Ureter (tissue), 1 donor: Measurements from ENCODE around the gene HENMT1. TPM values are rescaled to one million over a fixed set of nuclear protein-coding genes. Genes with fewer than 3 reads are reported as not detected.

ENCODE experiments used
- DNase-seq: peaks from one replicate; pipeline ENCODE4 v3.0.0-alpha.2; 2020; ENCODE audit warnings: low spot score
- total RNA-seq: library from RNA; stranded (reverse); gene quantifications from one replicate; pipeline ENCODE4 v1.2.4, GENCODE V29; 2023
- donor health status: DM: yes; HTN: yes; CAD: no.

The HENMT1 gene
- total RNA-seq, 1 donor from 2014 or later = 8.8 TPM

DNA sequence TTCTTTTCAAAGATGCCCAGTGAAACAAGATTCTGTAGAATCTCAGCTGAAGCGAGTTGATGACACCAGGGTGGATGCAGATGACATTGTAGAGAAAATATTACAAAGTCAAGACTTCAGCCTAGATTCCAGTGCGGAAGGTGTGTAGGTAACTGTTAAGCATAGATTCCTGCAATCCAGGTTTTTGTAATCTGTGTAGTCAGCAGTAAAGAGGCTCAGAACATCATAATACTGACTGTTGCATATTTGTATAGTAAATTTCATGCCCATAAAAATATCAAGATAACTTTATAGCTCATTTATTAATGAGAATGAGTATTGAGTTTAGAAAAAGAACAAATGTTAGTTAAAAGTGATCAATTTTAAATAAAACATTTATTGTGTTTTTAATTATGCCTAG, 32.2 kb downstream of the HENMT1 start:
- no peak for DNase-seq

DNA sequence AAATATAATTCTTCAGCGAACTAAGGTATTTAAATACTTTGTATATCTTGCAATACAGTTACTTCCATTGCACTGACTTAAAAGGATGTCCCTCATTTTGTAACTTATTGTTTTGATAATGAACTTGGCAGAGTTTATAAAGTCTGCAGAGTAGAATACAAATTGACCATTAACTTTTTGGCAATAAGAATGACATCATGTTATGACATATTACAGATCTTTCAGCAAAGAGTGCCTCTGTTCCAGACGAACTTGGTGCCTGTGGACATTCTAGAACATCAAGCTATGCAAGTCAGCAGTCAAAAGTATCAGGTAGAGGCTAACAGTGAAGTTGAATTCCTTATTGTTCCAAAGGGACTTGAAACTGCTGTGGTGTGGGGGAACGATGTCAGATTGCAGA, 32.9 kb downstream of the HENMT1 start:
- DNase-seq = no peak

- no peak for DNase-seq
Measured at GRCh38 chr1:108627256-108627655, 33.6 kb downstream of the HENMT1 start.

DNA sequence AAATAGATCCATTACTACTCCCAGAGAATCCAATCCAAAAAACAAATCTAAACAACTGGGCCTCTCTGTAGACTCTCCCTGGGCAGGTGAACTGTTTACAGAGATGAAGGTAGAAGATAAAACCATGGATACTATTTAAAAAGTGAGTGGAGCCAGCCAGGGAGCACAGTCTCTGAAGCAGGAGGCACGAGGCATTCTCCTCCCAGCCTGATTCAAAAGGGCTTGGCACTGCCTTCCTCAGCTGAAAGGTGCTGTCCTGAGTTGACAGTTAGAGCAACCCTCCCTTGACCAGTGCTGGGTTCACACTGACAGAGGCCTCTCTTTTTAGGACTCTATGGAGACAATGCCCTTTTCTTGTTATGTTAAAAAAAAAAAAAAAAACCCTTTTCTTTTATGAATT, 36.8 kb downstream of the HENMT1 start:
- no peak for DNase-seq

GRCh38 chr1:108617724-108618056, 43.2 kb downstream of the HENMT1 start:
- DNase-seq = no peak

GRCh38 chr1:108617008-108617723, 43.7 kb downstream of the HENMT1 start:
- no peak for DNase-seq

- DNase-seq = no peak
Measured at GRCh38 chr1:108615544-108615943, 45.3 kb downstream of the HENMT1 start.

- DNase-seq = no peak
Measured at GRCh38 chr1:108612496-108612895, 48.4 kb downstream of the HENMT1 start.

- no peak for DNase-seq
Measured at GRCh38 chr1:108611984-108612383, 48.9 kb downstream of the HENMT1 start.

DNA sequence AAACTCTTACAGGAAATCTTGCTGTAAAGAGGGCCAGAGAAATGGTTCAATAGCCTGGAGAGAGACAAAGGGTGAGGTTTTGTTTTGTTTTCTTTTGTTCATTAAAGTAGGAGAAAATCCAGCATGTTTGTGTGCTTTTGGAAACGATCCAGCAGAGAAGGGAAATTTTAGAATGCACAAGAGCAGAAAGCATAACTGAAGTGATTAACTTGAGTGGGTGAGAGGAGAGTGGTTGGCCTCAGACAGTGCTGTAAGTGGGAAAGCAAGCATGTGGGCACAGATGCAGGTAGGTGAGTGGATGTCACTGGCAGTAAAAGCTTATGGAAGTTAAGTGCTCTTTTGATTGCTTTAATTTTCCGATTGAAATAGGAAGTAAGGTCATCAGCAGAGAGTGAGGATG, 50.8 kb downstream of the HENMT1 start:
- no peak for DNase-seq

GRCh38 chr1:108609483-108610049, 51.3 kb downstream of the HENMT1 start:
- no peak for DNase-seq

- no peak for DNase-seq
Measured at GRCh38 chr1:108606478-108606877, 54.4 kb downstream of the HENMT1 start.

GRCh38 chr1:108605633-108606032, 55.3 kb downstream of the HENMT1 start:
- DNase-seq = no peak

DNA sequence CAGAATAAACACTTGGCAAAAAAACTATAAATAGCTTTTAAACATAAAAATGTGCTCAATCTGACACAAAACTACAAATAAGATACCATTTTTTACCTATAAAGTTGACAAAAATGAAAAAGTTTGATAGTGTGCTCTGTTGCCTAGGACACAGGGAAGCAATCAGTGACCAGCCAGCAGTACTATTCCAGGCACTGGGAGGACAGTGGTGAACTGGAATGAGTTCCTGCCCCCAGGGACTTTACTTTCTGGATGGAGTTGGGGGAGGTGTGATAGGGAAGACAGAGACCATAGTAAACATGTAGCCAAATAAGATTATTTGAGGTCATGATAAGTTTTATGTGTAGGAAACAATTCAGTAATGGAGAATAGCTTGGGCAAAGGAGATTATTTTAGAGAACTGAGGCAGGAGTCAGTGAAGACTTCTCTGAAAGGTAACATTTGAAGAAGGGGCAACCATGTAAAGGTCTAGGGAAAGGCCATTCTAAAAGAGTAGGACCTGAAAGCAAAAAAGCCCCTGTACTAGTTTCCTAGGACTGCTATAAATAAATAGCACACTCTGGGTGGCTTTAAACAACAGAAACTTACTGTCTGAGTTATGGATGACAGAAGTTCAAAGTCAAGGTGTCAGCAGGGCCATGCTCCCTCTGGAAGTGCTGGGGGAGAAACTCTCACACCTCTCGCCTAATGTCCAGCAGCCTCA, 59.0 kb downstream of the HENMT1 start:
- DNase-seq = no peak

DNA sequence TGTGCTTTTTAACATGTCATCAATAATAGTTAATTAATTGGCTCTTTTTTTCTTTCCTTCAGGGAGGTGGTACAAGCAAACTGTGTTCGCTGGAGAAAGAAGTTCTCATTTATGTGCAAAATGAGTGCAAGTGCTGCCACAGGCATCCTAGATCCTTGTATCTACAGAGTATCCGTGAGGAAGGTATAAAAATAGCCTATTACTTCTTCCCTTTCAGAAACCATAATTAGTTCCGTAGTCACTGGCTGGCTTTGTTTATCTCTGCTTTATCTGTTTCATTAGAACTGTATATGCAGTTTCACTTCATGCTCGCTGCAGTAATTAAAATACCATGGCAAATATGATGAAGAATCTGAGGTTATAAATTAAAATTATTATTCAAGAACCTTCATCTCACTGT, 60.4 kb downstream of the HENMT1 start:
- no peak for DNase-seq

DNA sequence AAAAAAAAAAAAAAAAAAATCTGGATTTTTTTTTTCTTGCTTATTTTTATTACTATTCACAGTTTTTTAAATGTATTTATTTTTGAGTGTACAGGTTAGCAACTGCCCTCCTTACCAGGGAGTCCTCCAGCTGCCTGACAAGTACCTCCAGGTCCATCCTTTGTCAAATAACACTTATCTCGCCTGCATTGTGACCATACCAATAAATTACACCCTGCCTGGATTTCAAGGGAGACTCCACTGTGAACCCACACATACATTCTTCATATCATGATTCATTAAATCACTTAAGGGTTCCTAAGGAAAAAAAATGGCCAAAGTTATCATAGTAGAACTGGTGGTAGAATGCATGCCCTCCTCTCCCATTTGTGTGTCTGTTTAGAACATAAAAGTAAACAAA, 62.6 kb downstream of the HENMT1 start:
- no peak for DNase-seq

Other genes starting within 250 kb of the HENMT1 start
- gene NBPF6, start 210.8 kb downstream of the HENMT1 start, total RNA-seq = not detected
- gene EEIG2, start 101.0 kb downstream of the HENMT1 start, total RNA-seq = 24.1 TPM
- gene PRPF38B, start 31.2 kb upstream of the HENMT1 start, total RNA-seq = 48.9 TPM
- not detected for gene FNDC7, start 51.8 kb upstream of the HENMT1 start, total RNA-seq
- gene STXBP3, start 85.6 kb upstream of the HENMT1 start, total RNA-seq = 59.3 TPM
- gene AKNAD1, start 196.0 kb upstream of the HENMT1 start, total RNA-seq = not detected
- 14.4 TPM for gene GPSM2, start 215.9 kb upstream of the HENMT1 start, total RNA-seq